DMS 273 treated with DMSO at 0.1 percent for 48 hours (cell line): ENCODE results near the gene SEPTIN6.

ENCODE experiments used
- DNase-seq: peaks from one replicate; lab custom pipeline; 2025; lab: John Stamatoyannopoulos, UW

SEPTIN6 gene

GRCh38 chrX:119693040-119693995 lies at the start of gene SEPTIN6:
Gene SEPTIN6 (minus strand): TSS chrX:119693168. CDS start chrX:119693105, 63 bp downstream.
- peak; percentile 43 for DNase-seq

- no peak for DNase-seq
Observed at GRCh38 chrX:119738742-119739141, 45.8 kb upstream of the SEPTIN6 start.

- no peak for DNase-seq
Observed at GRCh38 chrX:119736206-119736764, 43.3 kb upstream of the SEPTIN6 start.

GRCh38 chrX:119735467-119735866 lies 42.5 kb upstream of the SEPTIN6 start:
- DNase-seq = peak; percentile 21

- DNase-seq = peak; percentile 28
Observed at GRCh38 chrX:119734897-119735339, 42.0 kb upstream of the SEPTIN6 start.

GRCh38 chrX:119729408-119730201 lies 36.6 kb upstream of the SEPTIN6 start:
- DNase-seq = peak; percentile 44

- no peak for DNase-seq
Observed at GRCh38 chrX:119728487-119728886, 35.5 kb upstream of the SEPTIN6 start.

- no peak for DNase-seq
Observed at GRCh38 chrX:119726900-119727555, 34.1 kb upstream of the SEPTIN6 start.

GRCh38 chrX:119721926-119722325 lies 29.0 kb upstream of the SEPTIN6 start:
- DNase-seq = no peak

GRCh38 chrX:119721487-119721886 lies 28.5 kb upstream of the SEPTIN6 start:
- DNase-seq = no peak

GRCh38 chrX:119709630-119710029 lies 16.7 kb upstream of the SEPTIN6 start:
- DNase-seq = no peak

- no peak for DNase-seq
Observed at GRCh38 chrX:119708936-119709335, 16.0 kb upstream of the SEPTIN6 start.

GRCh38 chrX:119706616-119707015 lies 13.6 kb upstream of the SEPTIN6 start:
- no peak for DNase-seq

- DNase-seq = peak; percentile 45
Observed at GRCh38 chrX:119698845-119699244, 5.9 kb upstream of the SEPTIN6 start.

GRCh38 chrX:119696251-119696890 lies 3.4 kb upstream of the SEPTIN6 start:
- no peak for DNase-seq

GRCh38 chrX:119695535-119696050 lies 2.6 kb upstream of the SEPTIN6 start:
- no peak for DNase-seq

GRCh38 chrX:119694601-119695534 lies 1.9 kb upstream of the SEPTIN6 start:
- no peak for DNase-seq

- no peak for DNase-seq
Observed at GRCh38 chrX:119693996-119694451, 1.1 kb upstream of the SEPTIN6 start.

- no peak for DNase-seq
Observed at GRCh38 chrX:119692191-119693039, 553 bp downstream of the SEPTIN6 start.
